A673 (cell line): ENCODE measurements around the gene SNTG2.

Source experiments
- CTCF ChIP-seq: fragments of 300-800, 200-600 bp; sonication (generic); conservative IDR thresholded peaks from 2 replicates; pipeline ENCODE4 v1.5.1; 2017; ENCODE audit warnings: low read depth, mild to moderate bottlenecking, antibody characterized with exemption, low read length, moderate library complexity, mixed read lengths
- EZH2 ChIP-seq: fragments of 200-600 bp; sonication (generic); IDR thresholded peaks from 2 replicates; pipeline ENCODE4 v1.6.1; 2017; ENCODE audit warnings: borderline replicate concordance, low read depth, mild to moderate bottlenecking, mixed read lengths, antibody characterized with exemption, low read length; ENCODE audit not compliant: poor library complexity, severe bottlenecking

GRCh38 chr2:953975-954686 is 3.5 kb downstream of the SNTG2 start:
- TF ChIP-seq CTCF (peak; percentile 47; the same call in 1 of the 2 replicates), EZH2 (no peak)
